GM12878 (cell line): ENCODE data around the gene UBC. TPM values are rescaled to one million over a fixed set of nuclear protein-coding genes. Genes with fewer than 3 reads are reported as not detected.

Experiments
- ASH2L ChIP-seq: fragments of 300-600, 200-600 bp; sonication (generic); IDR thresholded peaks from 2 replicates; pipeline ENCODE4 v1.6.1; 2017; ENCODE audit warnings: low read depth, mild to moderate bottlenecking, borderline replicate concordance
- HCFC1 ChIP-seq: fragments of 150-350 bp; IDR thresholded peaks from 2 replicates; pipeline ENCODE4 v1.6.1; 2014; ENCODE audit warnings: low read length
- MLLT1 ChIP-seq: fragments of 450-650 bp; IDR thresholded peaks from 2 replicates; pipeline ENCODE4 v1.6.1; 2016; ENCODE audit warnings: mild to moderate bottlenecking
- PBX3 ChIP-seq: IDR thresholded peaks from 2 replicates; pipeline ENCODE4 v1.6.1; 2011; ENCODE audit warnings: mild to moderate bottlenecking, low read depth, low read length, moderate library complexity; ENCODE audit not compliant: insufficient replicate concordance
- RELA ChIP-seq: fragments of 450-650 bp; IDR thresholded peaks from 2 replicates; pipeline ENCODE4 v1.8.0; 2014; ENCODE audit warnings: borderline replicate concordance; ENCODE audit not compliant: partially characterized antibody
- SREBF2 ChIP-seq: IDR thresholded peaks from 2 replicates; pipeline ENCODE4 v1.6.1; 2012; ENCODE audit warnings: mild to moderate bottlenecking, low read length
- ZNF24 ChIP-seq: fragments of 450-650 bp; IDR thresholded peaks from 2 replicates; pipeline ENCODE4 v1.6.1; 2017; ENCODE audit warnings: antibody characterized with exemption, mild to moderate bottlenecking
- ZNF274 ChIP-seq: IDR thresholded peaks from one replicate; pipeline ENCODE4 v1.8.0; 2011; ENCODE audit not compliant: insufficient read length, insufficient read depth
- ZNF384 ChIP-seq: IDR thresholded peaks from 2 replicates; pipeline ENCODE4 v1.6.1; 2012; ENCODE audit warnings: low read depth, mild to moderate bottlenecking, low read length, improper control_type of control experiment, borderline replicate concordance
- polyA plus RNA-seq, 11 experiments: library from polyadenylated mRNA; depleted of rRNA in 4 of 11; unstranded in 6 of 11; stranded (reverse) in 5 of 11; fragments of >200 nt; fragmentation: Nextera tagmentation in 4 of 11; fragmentation: Illumina TruSeq in 1 of 11; extraction: Ambion mirVana in 4 of 11; extraction: Trizol in 1 of 11; gene quantifications; 1 replicate in 1 of 11; 2 replicates in 10 of 11; pipeline versions ENCODE4 v1.2.1 to v1.2.3, GENCODE V29; 2011 to 2016; ENCODE audit warnings: inconsistent platforms in 2 of 11, missing spikeins in 2 of 11, low read depth in 1 of 11
- total RNA-seq, 4 experiments: library from RNA; depleted of rRNA in 3 of 4; stranded (reverse); fragments of >200 nt in 3 of 4; fragmentation: Illumina TruSeq in 1 of 4; extraction: Trizol in 1 of 4; gene quantifications; 2 replicates each; pipeline versions ENCODE4 v1.2.1 to v1.2.3, GENCODE V29; 2013 to 2021

The UBC gene
- total and polyA plus RNA-seq, 10 of the 15 experiments (the other 5 are each of a cell fraction or from before 2014, with no cell fraction given), result 653 to 1,666 (median 874) TPM

- TF ChIP-seq MLLT1 (no peak; the same call in 1 of the 2 replicates), PBX3 (peak; percentile 13), ZNF384 (no peak), ZNF274 (no peak), ZNF24 (no peak), SREBF2 (no peak), RELA (no peak), ASH2L (no peak), HCFC1 (no peak)
- TF ChIP-seq, all 136 proteins: peak for 16
These were observed 4.5 kb downstream of the UBC start (continued) for GRCh38 chr12:124909831-124910560.
